ENCODE measurements around the gene CD52.

CD52 gene

DNA sequence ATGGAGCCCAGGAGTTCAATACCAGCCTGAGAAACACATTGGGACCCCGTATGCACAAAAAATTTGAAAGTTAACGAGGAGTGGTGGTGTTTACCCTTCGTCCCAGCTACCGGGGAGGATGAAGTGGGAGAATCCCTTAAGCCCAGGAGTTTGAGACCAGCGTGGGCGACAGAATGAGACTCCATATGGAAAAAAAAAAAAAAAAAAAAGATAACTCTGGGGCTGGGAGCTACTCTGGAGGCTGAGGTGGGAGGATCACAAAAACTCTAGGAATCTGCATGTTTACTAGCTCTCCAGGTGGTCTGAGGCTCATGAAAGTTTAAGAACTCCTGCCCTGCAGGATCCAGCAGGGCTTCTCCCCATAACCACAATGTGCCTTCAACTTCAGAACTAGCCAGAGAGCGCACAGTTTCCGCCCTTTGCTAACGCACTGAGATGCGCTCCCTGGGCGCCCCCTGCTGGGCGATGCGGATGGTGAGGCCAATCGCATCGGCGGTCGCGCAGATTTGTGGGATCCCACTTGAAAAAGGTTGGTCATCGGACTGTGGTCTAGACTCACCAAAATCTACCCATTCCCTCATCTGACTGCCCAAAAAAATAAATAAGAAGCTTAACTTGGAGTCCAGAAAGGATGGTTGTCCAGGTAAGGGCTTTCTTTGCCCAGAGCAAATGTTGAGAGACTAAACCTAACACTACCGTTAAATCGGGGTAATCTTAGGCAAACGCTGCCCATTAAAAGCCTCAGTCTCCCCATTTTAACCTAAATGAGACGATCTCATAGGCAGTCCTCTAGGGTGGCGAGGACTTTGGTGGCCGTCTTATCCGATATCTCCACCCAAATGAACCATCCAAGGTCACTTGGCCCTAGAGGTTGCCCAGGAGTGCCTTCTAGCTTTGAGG lies 46.0 kb downstream of the CD52 start:
- TF ChIP-seq, protein P1, sequence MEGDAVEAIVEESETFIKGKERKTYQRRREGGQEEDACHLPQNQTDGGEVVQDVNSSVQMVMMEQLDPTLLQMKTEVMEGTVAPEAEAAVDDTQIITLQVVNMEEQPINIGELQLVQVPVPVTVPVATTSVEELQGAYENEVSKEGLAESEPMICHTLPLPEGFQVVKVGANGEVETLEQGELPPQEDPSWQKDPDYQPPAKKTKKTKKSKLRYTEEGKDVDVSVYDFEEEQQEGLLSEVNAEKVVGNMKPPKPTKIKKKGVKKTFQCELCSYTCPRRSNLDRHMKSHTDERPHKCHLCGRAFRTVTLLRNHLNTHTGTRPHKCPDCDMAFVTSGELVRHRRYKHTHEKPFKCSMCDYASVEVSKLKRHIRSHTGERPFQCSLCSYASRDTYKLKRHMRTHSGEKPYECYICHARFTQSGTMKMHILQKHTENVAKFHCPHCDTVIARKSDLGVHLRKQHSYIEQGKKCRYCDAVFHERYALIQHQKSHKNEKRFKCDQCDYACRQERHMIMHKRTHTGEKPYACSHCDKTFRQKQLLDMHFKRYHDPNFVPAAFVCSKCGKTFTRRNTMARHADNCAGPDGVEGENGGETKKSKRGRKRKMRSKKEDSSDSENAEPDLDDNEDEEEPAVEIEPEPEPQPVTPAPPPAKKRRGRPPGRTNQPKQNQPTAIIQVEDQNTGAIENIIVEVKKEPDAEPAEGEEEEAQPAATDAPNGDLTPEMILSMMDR (conservative IDR thresholded peaks at IDR 0.05; ENCODE audit: low read depth) = peak; percentile 79
- POLR2A ChIA-PET (ENCODE audit: low non-redundant PET) = interaction anchor here (0.6 kb wide), 1 partner anchor 79 kb away, joined by 4 read pairs; no protein-coding TSS in a partner anchor
- H3K27ac ChIP-seq = no peak overlapping the region
- DNase-seq (ENCODE audit: low spot score) = no peak
- CTCF ChIA-PET = interaction anchor here (0.6 to 1.5 kb wide), 19 partner anchors 8 to 219 kb away, joined by 3 to 12 read pairs (median 4); partner anchors contain the start of gene CD52

DNA sequence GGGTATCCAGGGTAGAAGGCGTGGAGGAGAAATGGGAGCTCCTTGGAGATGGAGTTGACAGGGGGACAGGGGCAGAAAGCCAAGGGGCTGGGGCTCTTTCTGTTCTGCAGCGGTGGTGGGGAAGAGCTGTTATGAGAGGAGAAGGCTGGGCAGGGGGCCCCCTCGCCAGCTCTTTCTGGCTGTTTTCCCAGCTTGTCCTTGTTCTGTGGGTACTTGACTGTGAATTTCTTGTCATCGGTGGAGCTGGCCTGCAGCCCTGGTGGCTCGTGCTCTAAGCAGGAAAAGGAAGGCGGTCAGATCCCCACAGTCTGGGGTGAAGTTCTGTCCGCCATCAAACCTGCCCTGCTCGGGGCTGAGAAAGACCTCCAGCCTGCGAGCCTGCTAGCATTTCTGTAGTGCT lies 47.2 kb downstream of the CD52 start:
- no peak for DNase-seq (ENCODE audit: low spot score)
- ChIA-PET POLR2A (ENCODE audit: low non-redundant PET) (no interaction called here), CTCF (interaction anchor here (0.9 to 1.5 kb wide), 8 partner anchors 9 to 220 kb away, joined by 3 to 12 read pairs (median 4); no protein-coding TSS in a partner anchor)
- TF ChIP-seq, protein P1 (conservative IDR thresholded peaks at IDR 0.05; ENCODE audit: low read depth) = no peak
- H3K27ac ChIP-seq = no peak overlapping the region

DNA sequence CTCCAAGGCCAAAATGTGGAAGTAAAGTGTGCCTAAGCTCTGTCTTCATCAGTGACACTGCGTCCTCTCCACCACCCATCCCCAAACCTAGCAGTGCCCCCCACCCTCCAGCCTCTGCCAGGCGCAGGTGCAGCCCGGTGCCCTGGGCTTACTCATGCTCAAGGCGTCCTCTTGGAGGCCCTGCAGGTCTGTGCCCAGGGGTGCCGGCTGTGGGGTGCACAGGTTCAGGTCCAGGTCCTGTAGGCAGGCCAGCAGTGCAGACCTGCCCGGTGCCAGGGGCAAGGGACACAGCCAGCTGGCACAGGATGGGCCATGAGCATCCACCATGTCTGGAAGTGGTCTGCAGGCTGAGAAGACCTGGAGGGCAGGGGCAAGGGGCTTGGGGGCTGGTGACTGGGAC lies 49.7 kb downstream of the CD52 start:
- TF ChIP-seq, protein P1 (conservative IDR thresholded peaks at IDR 0.05; ENCODE audit: low read depth) = no peak
- H3K27ac ChIP-seq = no peak overlapping the region
- ChIA-PET CTCF (interaction anchor here (0.7 kb wide), 1 partner anchor 155 kb away, joined by 3 read pairs; no protein-coding TSS in a partner anchor), POLR2A (ENCODE audit: low non-redundant PET) (no interaction called here)
- no peak for DNase-seq (ENCODE audit: low spot score)

DNA sequence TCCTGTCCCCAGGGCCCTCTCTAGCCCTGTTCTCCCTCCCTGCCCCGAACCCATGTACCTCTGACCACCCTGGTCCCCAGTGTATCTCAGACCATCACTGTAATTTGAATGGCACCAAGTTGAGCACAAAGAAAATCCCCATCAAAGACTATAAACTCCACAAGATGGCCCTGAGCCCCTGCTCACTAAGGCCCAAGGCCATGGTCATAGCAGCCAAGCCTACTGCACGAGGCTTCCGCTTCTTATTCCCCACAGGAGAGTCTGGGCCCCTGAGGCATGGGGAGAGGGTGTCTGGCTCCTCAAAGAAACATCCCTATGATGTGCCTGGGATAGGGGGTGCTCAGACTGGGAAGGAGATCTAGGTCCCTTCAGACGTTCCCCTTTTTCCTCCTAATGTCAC lies 50.2 kb downstream of the CD52 start:
- ChIA-PET POLR2A (ENCODE audit: low non-redundant PET) (no interaction called here), CTCF (interaction anchor here (0.6 kb wide), 1 partner anchor 511 kb away, joined by 3 read pairs; no protein-coding TSS in a partner anchor)
- no peak overlapping the region for H3K27ac ChIP-seq
- no peak for DNase-seq (ENCODE audit: low spot score)
- TF ChIP-seq, protein P1 (conservative IDR thresholded peaks at IDR 0.05; ENCODE audit: low read depth) = no peak

DNA sequence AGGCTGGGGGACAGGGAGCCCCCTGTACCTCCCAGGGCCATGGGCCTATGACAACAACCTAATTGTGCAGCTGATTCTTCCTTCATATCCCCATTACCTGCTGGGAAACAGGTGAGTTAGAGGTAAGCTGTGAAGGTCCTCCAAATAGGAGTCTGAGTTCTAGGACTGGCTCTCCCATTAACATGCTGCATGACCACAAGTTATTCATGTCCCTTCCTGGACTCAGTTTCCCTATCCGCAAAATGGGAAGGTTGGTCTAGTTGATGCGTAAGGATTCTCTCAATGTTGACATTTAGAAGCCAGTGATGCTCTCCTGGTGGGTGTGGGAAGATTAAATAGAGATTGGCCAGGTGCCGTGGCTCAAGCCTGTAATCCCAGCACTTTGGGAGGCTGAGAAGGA lies 50.7 kb downstream of the CD52 start:
- CTCF ChIA-PET = no interaction called here
- POLR2A ChIA-PET (ENCODE audit: low non-redundant PET) = no interaction called here
- no peak overlapping the region for H3K27ac ChIP-seq
- TF ChIP-seq, protein P1 (conservative IDR thresholded peaks at IDR 0.05; ENCODE audit: low read depth) = no peak
- no peak for DNase-seq (ENCODE audit: low spot score)

Data from RWPE1 (cell line).